SK-N-SH (cell line): Measurements from ENCODE around the gene KLF3. TPM values are rescaled to one million over a fixed set of nuclear protein-coding genes. Genes with fewer than 3 reads are reported as not detected.

Source experiments
- CTCF ChIA-PET: fragments of 300-600, 350-600 bp; formaldehyde crosslinking; extraction: SDS; loops from one replicate; lab custom pipeline; 2021; lab: Yijun Ruan, JAX
- POLR2A ChIA-PET: fragments of 350-600 bp; sonication (Branson Sonifier 250); formaldehyde crosslinking; extraction: SDS; loops from one replicate; lab custom pipeline; 2020; ENCODE audit warnings: antibody characterized with exemption, inconsistent platforms; lab: Yijun Ruan, JAX
- DNase-seq: peaks from one replicate; pipeline ENCODE4 v3.0.0; 2012
- H2AFZ ChIP-seq: fragments of 200-600 bp; sonication (generic); 2 replicates; pipeline ENCODE4 v1.8.1; 2016; ENCODE audit warnings: antibody characterized with exemption, mild to moderate bottlenecking, low read depth
- H3F3A ChIP-seq: fragments of 200-600 bp; sonication (generic); replicated peaks from 2 replicates; pipeline ENCODE3; 2016; ENCODE audit warnings: antibody characterized with exemption, mild to moderate bottlenecking; ENCODE audit not compliant: insufficient read depth
- H3K27ac ChIP-seq, 2 experiments: fragments of 200-500 bp in 1 of 2; fragments of 200-600 bp in 1 of 2; sonication (Bioruptor generic) in 1 of 2; sonication (generic), shearing (Covaris generic) in 1 of 2; 2 replicates each; pipeline versions ENCODE4 v1.5.1 to v1.6.1; 2014 to 2016; ENCODE audit warnings: low read depth in 2 of 2, inconsistent platforms in 1 of 2, low read length in 1 of 2, mild to moderate bottlenecking in 1 of 2, mixed read lengths in 1 of 2
- H3K27me3 ChIP-seq: fragments of 200-600 bp; sonication (generic), shearing (Covaris generic); 2 replicates; pipeline ENCODE4 v1.6.1; 2016; ENCODE audit warnings: mixed run types; ENCODE audit not compliant: insufficient read depth
- H3K36me3 ChIP-seq, 2 experiments: fragments of 200-500 bp in 1 of 2; fragments of 200-600 bp in 1 of 2; sonication (Bioruptor generic) in 1 of 2; sonication (generic) in 1 of 2; replicated peaks in 1 of 2; 2 replicates each; pipeline versions ENCODE3 to v1.5.1; 2014 to 2016; ENCODE audit warnings: low read length in 1 of 2, mild to moderate bottlenecking in 1 of 2; ENCODE audit not compliant: insufficient read depth in 2 of 2, control insufficient read depth in 1 of 2
- H3K4me1 ChIP-seq, 2 experiments: fragments of 200-500 bp in 1 of 2; fragments of 200-600 bp in 1 of 2; sonication (Bioruptor generic) in 1 of 2; sonication (generic), shearing (Covaris generic) in 1 of 2; 2 replicates each; pipeline versions ENCODE4 v1.5.1 to v1.6.1; 2014 to 2016; ENCODE audit warnings: low read depth in 1 of 2, low read length in 1 of 2, mixed run types in 1 of 2; ENCODE audit not compliant: insufficient read depth in 2 of 2, control insufficient read depth in 1 of 2
- H3K4me2 ChIP-seq: fragments of 200-600 bp; sonication (generic), shearing (Covaris generic); 2 replicates; pipeline ENCODE4 v1.6.1; 2017; ENCODE audit warnings: mixed run types
- H3K4me3 ChIP-seq, 2 experiments: fragments of 200-500 bp in 1 of 2; fragments of 200-600 bp in 1 of 2; sonication (Bioruptor generic) in 1 of 2; sonication (generic), shearing (Covaris generic) in 1 of 2; 2 replicates each; pipeline versions ENCODE4 v1.5.1 to v1.8.1; 2014 to 2016; ENCODE audit warnings: low read depth in 2 of 2, inconsistent platforms in 1 of 2, low read length in 1 of 2, mild to moderate bottlenecking in 1 of 2, mixed read lengths in 1 of 2, moderate library complexity in 1 of 2
- H3K79me2 ChIP-seq: fragments of 200-600 bp; sonication (generic); 2 replicates; pipeline ENCODE4 v1.8.1; 2017; ENCODE audit warnings: mild to moderate bottlenecking; ENCODE audit not compliant: insufficient read depth
- H3K9ac ChIP-seq: fragments of 200-600 bp; sonication (generic); 2 replicates; pipeline ENCODE4 v1.6.1; 2017; ENCODE audit warnings: mixed run types
- H3K9me2 ChIP-seq: fragments of 200-600 bp; sonication (generic); 2 replicates; pipeline ENCODE4 v1.6.1; 2017; ENCODE audit warnings: mixed run types
- H3K9me3 ChIP-seq: fragments of 200-600 bp; sonication (generic); 2 replicates; pipeline ENCODE4 v1.6.1; 2017; ENCODE audit warnings: mixed run types, mild to moderate bottlenecking, moderate library complexity
- H4K20me1 ChIP-seq: fragments of 200-600 bp; sonication (generic); 2 replicates; pipeline ENCODE4 v1.6.1; 2017; ENCODE audit warnings: mild to moderate bottlenecking, mixed run types; ENCODE audit not compliant: insufficient read depth
- GABPA ChIP-seq: IDR thresholded peaks from 2 replicates; pipeline ENCODE4 v1.4.0; 2012; ENCODE audit warnings: low read depth, mild to moderate bottlenecking
- GATA2 ChIP-seq: sonication (generic); formaldehyde crosslinking; IDR thresholded peaks from 2 replicates; pipeline ENCODE4 v1.5.0; 2020; ENCODE audit warnings: mild to moderate bottlenecking, missing genetic modification reagents
- RAD21 ChIP-seq: IDR thresholded peaks from 2 replicates; pipeline ENCODE4 v1.6.1; 2012; ENCODE audit warnings: mild to moderate bottlenecking, low read length
- TCF12 ChIP-seq: IDR thresholded peaks from 2 replicates; pipeline ENCODE4 v1.4.0; 2012
- USF2 ChIP-seq: fragments of 150-350 bp; IDR thresholded peaks from 2 replicates; pipeline ENCODE4 v1.6.1; 2017; ENCODE audit warnings: antibody characterized with exemption, low read length, low read depth, borderline replicate concordance
- YY1 ChIP-seq: IDR thresholded peaks from 2 replicates; pipeline ENCODE4 v1.4.0; 2012; ENCODE audit warnings: low read depth, mild to moderate bottlenecking
- ZBTB33 ChIP-seq: IDR thresholded peaks from 2 replicates; pipeline ENCODE4 v1.4.0; 2012; ENCODE audit warnings: low read depth, borderline replicate concordance
- WGBS: methylation state at CpG from one replicate; pipeline ENCODE4 v1.1.6; 2017; ENCODE audit warnings: low lambda C conversion rate; 5-methylcytosine and 5-hydroxymethylcytosine counted together
- polyA plus RNA-seq, 3 experiments: library from polyadenylated mRNA; depleted of rRNA; stranded (reverse); fragments of >200 nt; gene quantifications; 2 replicates each; pipeline ENCODE4 v1.2.3, GENCODE V29; 2012
- TF ChIP-seq, protein P1 (sequence below): fragments of 150-350 bp; IDR thresholded peaks from 2 replicates; pipeline ENCODE4 v1.6.1; 2016; ENCODE audit warnings: mild to moderate bottlenecking, low read depth, low read length
- TF ChIP-seq, protein P2 (sequence below): IDR thresholded peaks from 2 replicates; pipeline ENCODE4 v1.6.1; 2012; ENCODE audit warnings: mild to moderate bottlenecking, low read depth, low read length, moderate library complexity
- TF ChIP-seq, protein P3 (sequence below): IDR thresholded peaks from 2 replicates; pipeline ENCODE4 v1.4.0; 2012; ENCODE audit warnings: low read depth
- TF ChIP-seq, protein P4 (sequence below): fragments of 200-600 bp; sonication (generic); IDR thresholded peaks from 2 replicates; pipeline ENCODE4 v1.6.1; 2017; ENCODE audit warnings: antibody characterized with exemption, mild to moderate bottlenecking, moderate library complexity

The KLF3 gene
- polyA plus RNA-seq, 1 of the 3 experiments (the other 2 are of a cell fraction), result 8.2 TPM

- no peaks in the 10 kb centered on the region for H3K4me1 ChIP-seq
- DNase-seq, result no peak
Observed at GRCh38 chr4:38740303-38740702, 76.3 kb downstream of the KLF3 start.

DNA sequence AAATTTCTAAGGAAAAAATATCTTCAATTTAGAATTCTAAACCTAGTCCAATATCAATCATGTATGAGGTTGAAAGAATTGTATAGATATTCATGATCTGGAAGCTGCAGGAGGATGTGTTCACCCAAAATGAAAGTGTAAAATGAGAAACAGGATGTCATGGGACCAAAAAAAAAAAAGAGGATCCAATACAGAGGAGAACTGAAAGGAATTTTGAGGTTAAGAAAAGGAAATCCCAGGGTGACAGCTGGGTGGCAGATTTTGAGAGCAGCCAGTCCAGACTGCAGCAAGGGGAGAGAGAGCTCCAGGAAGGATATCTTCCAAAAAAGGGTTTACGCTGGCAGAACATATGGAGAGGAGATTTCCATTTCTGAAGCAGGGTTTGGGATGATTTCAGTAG lies 79.9 kb downstream of the KLF3 start:
- Histone ChIP-seq H3F3A (no peaks in the 10 kb centered on the region), H3K4me3 (no peak overlapping the region), H3K27ac (no peak overlapping the region), H3K4me2 (no peak overlapping the region), H3K36me3 (no peaks in the 10 kb centered on the region), H4K20me1 (no peaks in the 10 kb centered on the region), H3K4me1 (no peaks in the 10 kb centered on the region), H2AFZ (peak overlapping the region; percentile 75; the same call in 1 of the 2 replicates), H3K79me2 (no peaks in the 10 kb centered on the region), H3K9me3 (no peaks in the 10 kb centered on the region), H3K9me2 (no peaks in the 10 kb centered on the region), H3K9ac (no peak overlapping the region), H3K27me3 (no peaks in the 10 kb centered on the region)
- TF ChIP-seq, protein P1, sequence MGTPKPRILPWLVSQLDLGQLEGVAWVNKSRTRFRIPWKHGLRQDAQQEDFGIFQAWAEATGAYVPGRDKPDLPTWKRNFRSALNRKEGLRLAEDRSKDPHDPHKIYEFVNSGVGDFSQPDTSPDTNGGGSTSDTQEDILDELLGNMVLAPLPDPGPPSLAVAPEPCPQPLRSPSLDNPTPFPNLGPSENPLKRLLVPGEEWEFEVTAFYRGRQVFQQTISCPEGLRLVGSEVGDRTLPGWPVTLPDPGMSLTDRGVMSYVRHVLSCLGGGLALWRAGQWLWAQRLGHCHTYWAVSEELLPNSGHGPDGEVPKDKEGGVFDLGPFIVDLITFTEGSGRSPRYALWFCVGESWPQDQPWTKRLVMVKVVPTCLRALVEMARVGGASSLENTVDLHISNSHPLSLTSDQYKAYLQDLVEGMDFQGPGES, result no peak
- POLR2A ChIA-PET, result no interaction called here
- no peak for DNase-seq
- CTCF ChIA-PET, result interaction anchor here (0.7 to 6.8 kb wide), 5 partner anchors 13 to 564 kb away, joined by 3 to 45 read pairs (median 3); no protein-coding TSS in a partner anchor
- WGBS, result 100% methylated on average over 1 of the region's 1 CpG

More at GRCh38 chr4:38740303-38740702, 76.3 kb downstream of the KLF3 start:
- Histone ChIP-seq H4K20me1 (no peaks in the 10 kb centered on the region), H2AFZ (no peak overlapping the region), H3K9me3 (no peaks in the 10 kb centered on the region), H3K79me2 (no peaks in the 10 kb centered on the region), H3K9ac (no peak overlapping the region), H3F3A (no peaks in the 10 kb centered on the region), H3K27ac (no peak overlapping the region), H3K9me2 (no peaks in the 10 kb centered on the region), H3K4me3 (no peak overlapping the region), H3K36me3 (no peaks in the 10 kb centered on the region), H3K4me2 (no peak overlapping the region), H3K27me3 (no peaks in the 10 kb centered on the region)
- ChIA-PET POLR2A (no interaction called here), CTCF (interaction anchor here (1.3 to 6.8 kb wide), 4 partner anchors 9 to 64 kb away, joined by 3 to 45 read pairs (median 6); no protein-coding TSS in a partner anchor)
- 47% methylated on average over 2 of the region's 2 CpGs for WGBS
- TF ChIP-seq GATA2, result no peak

DNA sequence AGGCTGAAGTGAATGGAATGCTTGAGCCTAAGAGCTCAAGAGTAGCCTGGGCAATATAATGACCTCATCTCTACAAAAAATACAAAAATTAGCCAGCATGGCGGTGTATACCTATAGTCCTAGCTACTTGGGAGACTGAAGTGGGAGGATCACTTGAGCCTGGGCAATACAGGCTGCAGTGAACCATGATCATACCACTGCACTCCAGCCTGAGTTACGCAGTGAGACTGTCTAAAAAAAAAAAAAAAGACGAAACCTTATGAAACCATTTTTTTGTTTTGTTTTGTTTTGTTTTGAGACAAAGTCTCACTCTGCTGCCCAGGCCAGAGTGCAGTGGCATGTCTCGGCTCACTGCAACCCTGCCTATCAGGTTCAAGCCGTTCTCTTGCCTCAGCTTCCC lies 81.9 kb downstream of the KLF3 start:
- 77% methylated on average over 5 of the region's 5 CpGs for WGBS
- no peaks in the 10 kb centered on the region for H3K36me3 ChIP-seq
- no peak for DNase-seq
- POLR2A ChIA-PET, result no interaction called here
- no peaks in the 10 kb centered on the region for H4K20me1 ChIP-seq
- H3K9ac ChIP-seq, result no peak overlapping the region
- CTCF ChIA-PET, result interaction anchor here (1.1 to 6.8 kb wide), 2 partner anchors 13 to 15 kb away, joined by 4 to 45 read pairs; no protein-coding TSS in a partner anchor
- no peaks in the 10 kb centered on the region for H3K27me3 ChIP-seq
- H3K9me2 ChIP-seq, result no peaks in the 10 kb centered on the region
- no peak overlapping the region for H3K4me3 ChIP-seq
- H3K4me1 ChIP-seq, result no peaks in the 10 kb centered on the region
- no peaks in the 10 kb centered on the region for H3F3A ChIP-seq
- H2AFZ ChIP-seq, result no peak overlapping the region
- no peak overlapping the region for H3K4me2 ChIP-seq
- H3K27ac ChIP-seq, result no peak overlapping the region
- no peaks in the 10 kb centered on the region for H3K79me2 ChIP-seq
- no peaks in the 10 kb centered on the region for H3K9me3 ChIP-seq
- no peak for TF ChIP-seq YY1
- TF ChIP-seq, protein P2, sequence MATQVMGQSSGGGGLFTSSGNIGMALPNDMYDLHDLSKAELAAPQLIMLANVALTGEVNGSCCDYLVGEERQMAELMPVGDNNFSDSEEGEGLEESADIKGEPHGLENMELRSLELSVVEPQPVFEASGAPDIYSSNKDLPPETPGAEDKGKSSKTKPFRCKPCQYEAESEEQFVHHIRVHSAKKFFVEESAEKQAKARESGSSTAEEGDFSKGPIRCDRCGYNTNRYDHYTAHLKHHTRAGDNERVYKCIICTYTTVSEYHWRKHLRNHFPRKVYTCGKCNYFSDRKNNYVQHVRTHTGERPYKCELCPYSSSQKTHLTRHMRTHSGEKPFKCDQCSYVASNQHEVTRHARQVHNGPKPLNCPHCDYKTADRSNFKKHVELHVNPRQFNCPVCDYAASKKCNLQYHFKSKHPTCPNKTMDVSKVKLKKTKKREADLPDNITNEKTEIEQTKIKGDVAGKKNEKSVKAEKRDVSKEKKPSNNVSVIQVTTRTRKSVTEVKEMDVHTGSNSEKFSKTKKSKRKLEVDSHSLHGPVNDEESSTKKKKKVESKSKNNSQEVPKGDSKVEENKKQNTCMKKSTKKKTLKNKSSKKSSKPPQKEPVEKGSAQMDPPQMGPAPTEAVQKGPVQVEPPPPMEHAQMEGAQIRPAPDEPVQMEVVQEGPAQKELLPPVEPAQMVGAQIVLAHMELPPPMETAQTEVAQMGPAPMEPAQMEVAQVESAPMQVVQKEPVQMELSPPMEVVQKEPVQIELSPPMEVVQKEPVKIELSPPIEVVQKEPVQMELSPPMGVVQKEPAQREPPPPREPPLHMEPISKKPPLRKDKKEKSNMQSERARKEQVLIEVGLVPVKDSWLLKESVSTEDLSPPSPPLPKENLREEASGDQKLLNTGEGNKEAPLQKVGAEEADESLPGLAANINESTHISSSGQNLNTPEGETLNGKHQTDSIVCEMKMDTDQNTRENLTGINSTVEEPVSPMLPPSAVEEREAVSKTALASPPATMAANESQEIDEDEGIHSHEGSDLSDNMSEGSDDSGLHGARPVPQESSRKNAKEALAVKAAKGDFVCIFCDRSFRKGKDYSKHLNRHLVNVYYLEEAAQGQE, result no peak
- no peak for TF ChIP-seq RAD21
- TF ChIP-seq, protein P3, sequence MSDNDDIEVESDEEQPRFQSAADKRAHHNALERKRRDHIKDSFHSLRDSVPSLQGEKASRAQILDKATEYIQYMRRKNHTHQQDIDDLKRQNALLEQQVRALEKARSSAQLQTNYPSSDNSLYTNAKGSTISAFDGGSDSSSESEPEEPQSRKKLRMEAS, result no peak
- no peak for TF ChIP-seq TCF12
- TF ChIP-seq, protein P4, sequence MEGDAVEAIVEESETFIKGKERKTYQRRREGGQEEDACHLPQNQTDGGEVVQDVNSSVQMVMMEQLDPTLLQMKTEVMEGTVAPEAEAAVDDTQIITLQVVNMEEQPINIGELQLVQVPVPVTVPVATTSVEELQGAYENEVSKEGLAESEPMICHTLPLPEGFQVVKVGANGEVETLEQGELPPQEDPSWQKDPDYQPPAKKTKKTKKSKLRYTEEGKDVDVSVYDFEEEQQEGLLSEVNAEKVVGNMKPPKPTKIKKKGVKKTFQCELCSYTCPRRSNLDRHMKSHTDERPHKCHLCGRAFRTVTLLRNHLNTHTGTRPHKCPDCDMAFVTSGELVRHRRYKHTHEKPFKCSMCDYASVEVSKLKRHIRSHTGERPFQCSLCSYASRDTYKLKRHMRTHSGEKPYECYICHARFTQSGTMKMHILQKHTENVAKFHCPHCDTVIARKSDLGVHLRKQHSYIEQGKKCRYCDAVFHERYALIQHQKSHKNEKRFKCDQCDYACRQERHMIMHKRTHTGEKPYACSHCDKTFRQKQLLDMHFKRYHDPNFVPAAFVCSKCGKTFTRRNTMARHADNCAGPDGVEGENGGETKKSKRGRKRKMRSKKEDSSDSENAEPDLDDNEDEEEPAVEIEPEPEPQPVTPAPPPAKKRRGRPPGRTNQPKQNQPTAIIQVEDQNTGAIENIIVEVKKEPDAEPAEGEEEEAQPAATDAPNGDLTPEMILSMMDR, result no peak
- no peak for TF ChIP-seq ZBTB33
- TF ChIP-seq GABPA, result no peak
- no peak for TF ChIP-seq USF2
